ENCODE data around the gene NID1. TPM values are rescaled to one million over a fixed set of nuclear protein-coding genes. Genes with fewer than 3 reads are reported as not detected.

The NID1 gene
- total and polyA plus RNA-seq, 2 of the 4 experiments (the other 2 are of a cell fraction): 21.9 to 83.3 TPM

DNA sequence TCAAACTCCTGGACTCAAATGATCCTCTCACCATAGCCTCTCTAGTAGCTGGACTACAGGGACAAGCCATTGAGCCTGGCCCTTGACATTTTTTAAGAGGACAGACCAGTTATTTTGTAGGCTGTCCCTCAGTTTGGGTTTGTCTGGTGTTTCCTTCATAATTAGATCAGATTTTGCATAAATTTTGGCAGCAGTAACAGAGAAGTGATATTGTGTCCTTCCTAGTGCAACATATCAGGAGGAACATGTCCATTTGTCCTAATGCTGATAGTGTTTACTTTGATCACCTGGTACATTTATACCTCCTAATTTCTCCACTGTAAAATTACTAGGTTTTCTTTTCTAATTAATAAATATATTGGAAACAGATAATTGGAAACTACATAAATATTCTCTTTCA is 5.9 kb upstream of the NID1 start:
- POLR2A ChIA-PET (ENCODE audit: unreplicated experiment): no interaction called here
- in situ Hi-C loops (cut with MboI; ENCODE audit: low sequenced_read_pairs): no loop called here

More for the DNA sequence above, 5.9 kb upstream of the NID1 start:
- BruUV-seq (replicated peaks): no TSS peak
- Histone ChIP-seq H3K4me3 (ENCODE audit: insufficient read depth, low read depth, low read length) (no peak overlapping the region), H4K20me1 (ENCODE audit: insufficient read depth, low read length) (no peaks in the 10 kb centered on the region), H2BK5ac (ENCODE audit: low read depth, low read length, poor library complexity, severe bottlenecking) (no peak overlapping the region), H3K27ac (ENCODE audit: insufficient read depth, low read length) (no peak overlapping the region), H3K9me3 (ENCODE audit: control insufficient read depth, insufficient read depth, low read length) (peaks cover 3% of the 10 kb centered on the region; the same call in 1 of the 2 replicates), H3K4me2 (ENCODE audit: low read depth, low read length) (no peak overlapping the region), H3K79me1 (ENCODE audit: low read depth in 1 of 2, low read length in 2 of 2) (no peaks in the 10 kb centered on the region), H2AK5ac (ENCODE audit: low read depth, low read length) (no peak overlapping the region), H3K9ac (ENCODE audit: low read depth, low read length) (no peak overlapping the region), H4K8ac (ENCODE audit: low read depth in 2 of 2, low read length in 2 of 2) (no peak overlapping the region), H4K5ac (ENCODE audit: low read depth, low read length) (no peak overlapping the region), H2BK15ac (ENCODE audit: low read depth, low read length) (no peak overlapping the region), H3K27me3 (ENCODE audit: control insufficient read depth, insufficient read depth, low read length) (no peaks in the 10 kb centered on the region), H2BK120ac (ENCODE audit: low read depth, low read length) (no peak overlapping the region), H3K23ac (ENCODE audit: low read depth, low read length) (no peak overlapping the region), H4K91ac (ENCODE audit: insufficient read depth, low read depth, low read length) (no peak overlapping the region), H3K36me3 (ENCODE audit: control insufficient read depth, insufficient read depth, low read length) (no peaks in the 10 kb centered on the region), H3K9me1 (ENCODE audit: insufficient read depth, low read length) (no peaks in the 10 kb centered on the region), H3K4ac (ENCODE audit: low read depth, low read length) (no peak overlapping the region), H3K4me1 (ENCODE audit: control insufficient read depth, insufficient read depth, low read length) (0 out of 2 replicates have a peak, but pooled peaks cover 1% of the 10 kb centered on the region), H3K56ac (ENCODE audit: extremely low read depth, insufficient read depth, low read length) (no peak overlapping the region), H2BK20ac (ENCODE audit: low read depth, low read length) (no peak overlapping the region), H2AFZ (replicated peaks; ENCODE audit: low read length, poor library complexity) (no peak overlapping the region), H3K14ac (replicated peaks; ENCODE audit: low read depth, low read length) (no peak overlapping the region), H2AK9ac (replicated peaks; ENCODE audit: low read depth, low read length, poor library complexity) (no peak overlapping the region), H3K18ac (ENCODE audit: low read depth, low read length) (no peak overlapping the region)
- dilution Hi-C loops (cut with HindIII; ENCODE audit: low sequenced_read_pairs, unreplicated experiment): no loop called here
- intact Hi-C loops (cut with micrococcal nuclease): no loop called here
- no peak for ATAC-seq (ENCODE audit: low read depth)
- CTCF ChIA-PET: no interaction called here
- no peak for DNase-seq
- no peak for TF ChIP-seq MAZ (IDR thresholded peaks at IDR 0.05; ENCODE audit: borderline replicate concordance, low read depth, low read length)
- TF ChIP-seq, protein P1, sequence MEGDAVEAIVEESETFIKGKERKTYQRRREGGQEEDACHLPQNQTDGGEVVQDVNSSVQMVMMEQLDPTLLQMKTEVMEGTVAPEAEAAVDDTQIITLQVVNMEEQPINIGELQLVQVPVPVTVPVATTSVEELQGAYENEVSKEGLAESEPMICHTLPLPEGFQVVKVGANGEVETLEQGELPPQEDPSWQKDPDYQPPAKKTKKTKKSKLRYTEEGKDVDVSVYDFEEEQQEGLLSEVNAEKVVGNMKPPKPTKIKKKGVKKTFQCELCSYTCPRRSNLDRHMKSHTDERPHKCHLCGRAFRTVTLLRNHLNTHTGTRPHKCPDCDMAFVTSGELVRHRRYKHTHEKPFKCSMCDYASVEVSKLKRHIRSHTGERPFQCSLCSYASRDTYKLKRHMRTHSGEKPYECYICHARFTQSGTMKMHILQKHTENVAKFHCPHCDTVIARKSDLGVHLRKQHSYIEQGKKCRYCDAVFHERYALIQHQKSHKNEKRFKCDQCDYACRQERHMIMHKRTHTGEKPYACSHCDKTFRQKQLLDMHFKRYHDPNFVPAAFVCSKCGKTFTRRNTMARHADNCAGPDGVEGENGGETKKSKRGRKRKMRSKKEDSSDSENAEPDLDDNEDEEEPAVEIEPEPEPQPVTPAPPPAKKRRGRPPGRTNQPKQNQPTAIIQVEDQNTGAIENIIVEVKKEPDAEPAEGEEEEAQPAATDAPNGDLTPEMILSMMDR (conservative IDR thresholded peaks at IDR 0.05; ENCODE audit: low read depth, low read length): no peak
- TF ChIP-seq CEBPB (IDR thresholded peaks at IDR 0.05; ENCODE audit: low read depth, low read length): no peak
- TF ChIP-seq RFX5 (IDR thresholded peaks at IDR 0.05; ENCODE audit: low read depth, low read length): no peak
- no peak for TF ChIP-seq MAFK (IDR thresholded peaks at IDR 0.05; ENCODE audit: low read depth, low read length)
- no peak for TF ChIP-seq RAD21 (IDR thresholded peaks at IDR 0.05; ENCODE audit: low read length)
- TF ChIP-seq, protein P2, sequence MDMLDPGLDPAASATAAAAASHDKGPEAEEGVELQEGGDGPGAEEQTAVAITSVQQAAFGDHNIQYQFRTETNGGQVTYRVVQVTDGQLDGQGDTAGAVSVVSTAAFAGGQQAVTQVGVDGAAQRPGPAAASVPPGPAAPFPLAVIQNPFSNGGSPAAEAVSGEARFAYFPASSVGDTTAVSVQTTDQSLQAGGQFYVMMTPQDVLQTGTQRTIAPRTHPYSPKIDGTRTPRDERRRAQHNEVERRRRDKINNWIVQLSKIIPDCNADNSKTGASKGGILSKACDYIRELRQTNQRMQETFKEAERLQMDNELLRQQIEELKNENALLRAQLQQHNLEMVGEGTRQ (IDR thresholded peaks at IDR 0.05; ENCODE audit: low read depth, low read length): no peak
- no peak for TF ChIP-seq NFE2L2 (IDR thresholded peaks at IDR 0.05; ENCODE audit: low read depth, low read length)
- TF ChIP-seq CHD1 (IDR thresholded peaks at IDR 0.05; ENCODE audit: low read depth, low read length): no peak
- TF ChIP-seq MXI1 (IDR thresholded peaks at IDR 0.05; ENCODE audit: borderline replicate concordance, low read depth, low read length): no peak
- TF ChIP-seq FOS (IDR thresholded peaks at IDR 0.05; ENCODE audit: low read depth, low read length): no peak
- TF ChIP-seq RCOR1 (IDR thresholded peaks at IDR 0.05; ENCODE audit: insufficient replicate concordance, low read length): no peak
- TF ChIP-seq, protein P3, sequence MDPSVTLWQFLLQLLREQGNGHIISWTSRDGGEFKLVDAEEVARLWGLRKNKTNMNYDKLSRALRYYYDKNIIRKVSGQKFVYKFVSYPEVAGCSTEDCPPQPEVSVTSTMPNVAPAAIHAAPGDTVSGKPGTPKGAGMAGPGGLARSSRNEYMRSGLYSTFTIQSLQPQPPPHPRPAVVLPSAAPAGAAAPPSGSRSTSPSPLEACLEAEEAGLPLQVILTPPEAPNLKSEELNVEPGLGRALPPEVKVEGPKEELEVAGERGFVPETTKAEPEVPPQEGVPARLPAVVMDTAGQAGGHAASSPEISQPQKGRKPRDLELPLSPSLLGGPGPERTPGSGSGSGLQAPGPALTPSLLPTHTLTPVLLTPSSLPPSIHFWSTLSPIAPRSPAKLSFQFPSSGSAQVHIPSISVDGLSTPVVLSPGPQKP (IDR thresholded peaks at IDR 0.05; ENCODE audit: borderline replicate concordance, low read depth, low read length): no peak
- TF ChIP-seq BHLHE40 (IDR thresholded peaks at IDR 0.05; ENCODE audit: low read depth, low read length): no peak
- TF ChIP-seq POLR2A (IDR thresholded peaks at IDR 0.05; ENCODE audit: low read depth, low read length): no peak
